Activated CD4-positive, alpha-beta T cell treated with anti-CD3 and anti-CD28 coated beads, Interleukin-10, Interleukin-2, amounts not matched to agents 100 ng/mL and 50 ng/mL, durations not matched to agents 16 hours and 8 hours (primary cell): Measurements from ENCODE around the gene COL9A3.

Source experiments
- DNase-seq: peaks from one replicate; pipeline ENCODE4 v3.0.0-alpha.2; 2020

COL9A3 gene

DNA sequence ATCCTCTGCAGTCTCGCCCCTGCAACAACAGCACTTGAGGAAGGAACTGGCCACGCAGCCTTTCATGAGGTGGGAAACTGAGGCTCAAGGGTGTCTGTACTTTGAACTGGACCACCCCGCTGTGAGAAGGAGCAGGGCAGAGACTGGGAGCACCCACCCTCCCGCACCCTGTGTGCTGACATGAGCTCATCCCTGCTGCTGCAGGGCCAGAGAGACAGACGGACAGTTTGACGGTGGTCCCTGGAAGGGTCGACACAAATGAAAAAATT is 37.5 kb upstream of the COL9A3 start:
- DNase-seq = no peak

DNA sequence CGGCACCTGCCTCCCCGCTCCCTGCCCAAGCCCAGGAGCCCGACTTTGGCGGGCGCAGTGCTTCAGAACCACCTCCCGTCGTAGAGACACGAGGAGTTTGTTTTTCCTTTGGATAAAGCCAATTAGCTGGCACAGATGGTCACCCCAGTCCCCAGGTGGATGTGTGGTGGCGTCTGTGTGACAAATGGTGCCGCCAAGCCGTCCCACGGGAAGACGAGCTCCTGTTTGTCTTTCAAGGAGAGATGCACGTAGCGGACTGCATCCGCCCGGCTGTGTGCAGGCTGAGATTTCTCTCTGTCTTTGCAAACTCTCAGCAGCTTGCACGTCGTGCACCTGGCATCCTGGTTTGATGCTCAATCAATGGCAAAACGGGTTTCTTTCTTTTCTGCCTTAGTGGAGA is 36.6 kb upstream of the COL9A3 start:
- no peak for DNase-seq

DNA sequence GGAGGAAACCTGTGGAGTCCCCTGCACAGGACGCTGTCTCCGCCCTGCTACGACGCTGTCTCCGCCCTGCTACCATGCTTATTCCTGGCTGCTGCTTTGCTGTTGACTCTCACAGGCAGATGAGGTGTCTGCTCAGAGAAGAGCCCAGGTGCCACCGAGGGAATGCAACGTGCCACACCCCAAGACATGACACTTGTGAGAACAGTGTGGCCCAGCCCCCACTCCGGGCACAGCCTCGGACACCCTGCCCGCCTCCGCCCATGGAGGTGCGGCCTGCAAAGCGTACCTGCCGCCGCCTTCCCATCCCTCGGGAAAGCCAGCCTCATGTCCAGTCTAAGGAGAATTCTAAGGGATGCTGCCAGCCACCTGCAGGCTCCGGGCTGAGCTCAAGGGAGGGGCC is 36.2 kb upstream of the COL9A3 start:
- DNase-seq = no peak

DNA sequence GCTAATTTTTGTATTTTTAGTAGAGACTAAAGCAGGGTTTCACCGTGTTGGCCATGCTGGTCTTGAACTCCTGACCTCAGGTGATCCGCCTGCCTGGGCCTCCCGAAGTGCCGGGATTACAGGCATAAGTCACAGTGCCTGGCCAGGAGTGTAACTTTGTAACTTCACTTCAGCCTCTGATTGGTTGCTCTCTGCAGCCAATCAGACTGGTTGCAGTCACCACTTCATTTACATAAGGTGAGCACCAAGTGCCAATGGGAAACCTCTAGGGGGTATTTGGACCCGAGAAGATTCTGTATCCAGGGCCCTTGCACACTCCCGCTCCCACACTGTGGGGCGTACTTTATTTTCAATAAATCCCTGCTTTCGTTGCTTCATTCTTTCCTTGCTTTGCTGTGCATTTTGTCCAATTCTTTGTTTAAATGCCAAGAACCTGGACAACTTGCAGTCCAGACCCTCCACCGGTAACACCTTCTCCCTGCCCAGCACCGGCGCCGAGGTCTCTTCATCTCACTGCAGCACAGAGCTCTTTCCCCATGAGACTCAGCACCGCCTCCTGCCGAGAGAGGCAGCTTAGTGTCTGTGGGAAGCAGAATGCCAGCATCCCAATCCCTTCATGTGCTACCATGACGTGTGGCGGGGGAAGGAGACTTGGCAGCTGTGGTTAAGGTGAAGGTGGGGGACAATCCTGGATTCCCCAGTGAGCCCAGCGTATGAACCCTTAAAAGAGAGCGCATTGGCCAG is 34.5 kb upstream of the COL9A3 start:
- no peak for DNase-seq

DNA sequence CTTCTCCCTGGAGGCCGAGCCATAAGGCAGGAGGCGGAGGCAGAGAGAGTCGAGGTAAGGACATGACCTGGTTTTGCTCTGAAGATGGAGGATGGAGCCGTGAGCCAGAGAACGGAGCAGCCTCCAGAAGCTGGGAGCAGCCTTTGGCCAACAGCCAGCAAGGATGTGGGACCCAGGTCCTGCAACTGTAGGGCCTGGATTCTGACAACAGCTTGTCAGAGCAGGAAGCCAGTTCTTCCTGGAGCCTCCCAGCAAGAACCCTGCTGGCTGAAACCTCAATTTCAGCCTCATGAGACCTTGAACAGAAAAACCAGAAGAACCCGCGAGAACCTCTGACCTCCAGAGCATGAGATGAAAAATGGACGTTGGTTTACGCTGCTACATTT is 34.0 kb upstream of the COL9A3 start:
- DNase-seq = no peak

DNA sequence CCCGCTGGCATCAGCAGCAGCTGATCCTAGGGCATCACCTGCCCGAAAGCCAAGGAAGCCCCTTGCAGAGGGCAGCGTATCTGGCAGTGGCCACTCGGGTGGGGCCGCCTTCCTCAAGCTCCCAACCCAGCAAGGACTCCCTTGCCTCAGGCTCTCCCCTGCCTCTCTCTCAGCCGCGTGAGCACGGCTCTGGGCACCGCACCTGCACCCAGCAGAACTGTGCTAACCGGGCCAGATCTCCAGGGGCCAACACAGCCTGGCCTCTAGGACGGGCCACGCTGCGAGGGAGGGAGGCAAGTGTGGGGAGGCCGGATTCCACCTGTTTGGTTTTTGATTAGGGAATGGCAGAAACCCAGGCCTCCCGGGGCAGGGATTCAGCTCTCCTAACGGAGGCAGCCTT is 32.4 kb upstream of the COL9A3 start:
- DNase-seq = no peak

DNA sequence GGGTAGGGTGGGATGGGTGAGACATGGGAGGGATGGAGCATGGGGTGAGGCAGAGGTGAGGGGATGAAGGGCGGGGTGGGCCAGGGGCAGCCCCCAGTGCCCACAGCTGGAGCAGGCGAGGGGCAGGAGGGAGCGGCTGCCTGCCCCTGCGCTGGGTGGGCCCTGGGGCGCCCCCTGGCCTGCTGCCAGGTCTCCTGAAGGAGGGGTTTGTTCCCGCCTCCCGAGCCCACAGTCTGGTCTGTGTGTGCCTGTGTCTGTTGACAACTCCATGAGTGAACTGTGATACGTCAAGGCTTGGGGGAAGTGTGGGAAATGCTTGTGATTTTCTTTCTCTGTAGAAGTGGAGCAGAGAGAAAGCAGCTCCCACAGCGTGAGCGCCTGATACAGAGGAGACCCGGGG is 31.5 kb upstream of the COL9A3 start:
- no peak for DNase-seq

DNA sequence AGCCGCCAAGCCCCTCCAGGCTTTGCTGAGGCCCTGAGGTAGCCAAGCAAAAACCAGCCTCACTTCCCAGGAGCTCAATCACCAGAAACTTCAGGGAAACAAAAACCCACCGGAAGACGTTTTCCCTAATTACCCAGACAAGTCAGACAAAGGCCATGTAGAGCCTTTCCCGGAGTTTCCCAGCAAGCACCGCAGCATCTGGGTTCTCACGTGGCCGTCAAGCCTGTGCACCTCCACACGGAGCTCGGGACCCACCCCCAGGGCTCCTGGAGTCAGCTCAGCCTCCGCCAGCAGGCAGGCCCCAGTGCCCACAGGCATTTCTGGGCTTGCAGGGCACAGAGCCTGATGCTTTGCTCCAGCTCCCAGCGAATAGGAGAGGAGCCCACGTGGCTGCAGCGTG is 30.7 kb upstream of the COL9A3 start:
- no peak for DNase-seq

DNA sequence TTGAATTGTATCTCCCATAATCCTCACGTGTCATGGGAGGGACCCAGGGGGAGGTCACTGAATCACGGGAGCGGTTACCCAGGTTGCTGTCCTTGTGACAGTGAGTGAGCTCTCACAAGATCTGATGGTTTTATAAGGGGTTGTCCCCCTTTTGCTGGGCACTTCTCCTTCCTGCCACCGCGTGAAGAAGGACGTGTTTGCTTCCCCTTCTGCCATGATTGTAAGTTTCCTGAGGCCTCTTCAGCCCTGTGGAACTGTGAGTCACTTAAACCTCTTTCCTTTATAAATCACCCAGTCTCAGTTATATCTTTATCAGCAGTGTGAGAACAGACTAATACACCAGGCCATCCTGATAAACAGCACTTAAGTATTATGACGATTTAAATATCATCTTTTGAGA is 29.5 kb upstream of the COL9A3 start:
- DNase-seq = no peak

DNA sequence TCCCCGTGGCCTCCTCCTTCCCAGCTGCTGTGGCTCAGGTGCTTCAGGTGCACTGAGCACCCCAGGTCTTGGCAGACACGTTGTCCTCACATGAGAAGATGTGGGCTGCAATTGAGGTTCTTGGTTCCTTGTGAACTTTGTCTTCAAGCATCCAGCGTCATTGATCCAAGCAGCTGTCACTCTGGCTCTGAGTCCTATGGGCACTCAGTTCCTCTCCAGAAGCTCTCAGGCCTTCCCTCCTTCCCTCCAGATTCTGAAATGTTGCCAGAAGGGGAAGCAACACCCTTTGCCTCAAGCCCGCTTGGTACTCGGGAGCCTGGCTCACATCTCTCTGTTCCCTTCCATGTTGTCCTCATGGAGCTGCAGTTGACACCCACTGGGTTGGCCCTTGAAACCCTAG is 29.0 kb upstream of the COL9A3 start:
- no peak for DNase-seq

DNA sequence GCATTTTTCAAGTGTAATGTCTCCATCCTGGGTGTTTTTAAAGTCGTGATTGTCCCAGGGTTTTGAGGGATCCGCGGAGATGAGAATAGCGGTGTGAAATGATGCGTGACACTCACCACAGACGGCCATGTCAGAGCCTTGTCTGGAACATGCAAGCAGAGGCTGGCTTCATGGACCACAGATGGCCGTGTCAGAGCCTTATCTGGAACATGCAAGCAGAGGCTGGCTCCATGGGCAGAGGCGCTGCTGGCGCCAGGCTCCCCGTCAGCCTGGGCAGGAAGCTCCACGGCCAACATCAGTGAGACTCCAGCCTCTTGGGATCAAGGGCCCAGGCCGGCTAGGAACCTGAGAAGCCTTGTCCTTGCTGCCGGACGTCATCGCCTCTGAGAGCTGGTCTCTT is 28.2 kb upstream of the COL9A3 start:
- no peak for DNase-seq

DNA sequence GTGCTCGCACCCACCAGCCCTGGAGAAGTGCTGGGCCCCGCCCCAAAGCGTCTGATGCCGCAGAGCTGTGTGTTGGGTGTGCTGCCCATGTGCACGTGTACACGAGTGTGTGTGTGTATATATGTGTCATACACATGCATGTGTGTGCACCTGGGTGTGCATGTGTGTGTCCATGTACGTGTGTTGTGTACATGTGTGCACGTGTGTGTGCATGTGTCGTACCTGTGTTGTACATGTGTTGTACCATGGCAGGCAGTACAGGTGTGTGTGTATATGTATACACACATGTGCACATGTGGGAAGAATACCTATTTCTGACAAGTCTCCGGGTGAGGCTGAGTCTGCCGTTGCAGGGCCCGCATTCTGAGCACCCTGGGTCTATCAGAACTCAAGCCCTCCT is 26.8 kb upstream of the COL9A3 start:
- DNase-seq = no peak

DNA sequence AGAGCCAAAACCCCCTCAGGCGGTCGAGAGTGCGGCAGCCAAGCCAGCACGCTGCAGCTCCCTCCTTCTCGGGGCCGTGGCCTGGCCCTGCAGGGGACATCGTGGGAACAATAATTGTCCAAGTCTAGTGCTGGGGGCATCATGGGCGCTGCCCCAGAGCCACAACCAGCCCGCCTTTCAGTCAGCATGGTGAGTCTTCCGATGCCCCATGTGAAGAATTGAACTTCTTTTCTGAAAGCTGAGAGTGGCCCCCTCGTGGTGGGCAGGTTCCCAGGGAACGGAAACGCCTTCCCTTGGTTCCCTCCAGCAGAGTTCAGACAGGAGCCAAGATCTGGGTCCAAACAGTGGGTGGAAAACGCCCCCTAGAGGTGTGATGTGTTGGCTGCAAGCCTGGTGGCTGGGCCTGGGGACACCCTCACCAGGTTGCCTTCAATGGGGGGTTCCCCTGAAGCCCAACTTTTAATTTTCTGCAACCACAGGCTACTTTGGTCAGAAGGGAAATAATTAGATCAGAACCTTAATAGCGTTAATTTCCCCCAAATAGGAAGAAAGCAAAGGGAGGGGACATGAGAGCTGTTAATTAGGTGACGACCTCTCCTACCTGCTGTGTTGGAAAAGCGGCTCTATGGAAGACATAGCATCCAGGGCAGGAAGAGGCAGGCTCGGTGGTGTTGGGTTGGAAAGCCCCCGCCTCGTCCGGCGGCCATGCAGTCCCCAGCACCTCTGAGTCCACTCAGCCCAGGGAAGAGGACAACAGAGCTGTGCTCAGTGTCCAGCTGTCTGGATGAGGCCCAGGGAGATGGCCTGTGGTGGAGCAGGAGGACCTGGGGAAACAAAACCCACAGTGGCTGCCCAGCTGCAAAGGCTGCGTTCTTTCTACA is 25.3 kb upstream of the COL9A3 start:
- peak; percentile 87 for DNase-seq

DNA sequence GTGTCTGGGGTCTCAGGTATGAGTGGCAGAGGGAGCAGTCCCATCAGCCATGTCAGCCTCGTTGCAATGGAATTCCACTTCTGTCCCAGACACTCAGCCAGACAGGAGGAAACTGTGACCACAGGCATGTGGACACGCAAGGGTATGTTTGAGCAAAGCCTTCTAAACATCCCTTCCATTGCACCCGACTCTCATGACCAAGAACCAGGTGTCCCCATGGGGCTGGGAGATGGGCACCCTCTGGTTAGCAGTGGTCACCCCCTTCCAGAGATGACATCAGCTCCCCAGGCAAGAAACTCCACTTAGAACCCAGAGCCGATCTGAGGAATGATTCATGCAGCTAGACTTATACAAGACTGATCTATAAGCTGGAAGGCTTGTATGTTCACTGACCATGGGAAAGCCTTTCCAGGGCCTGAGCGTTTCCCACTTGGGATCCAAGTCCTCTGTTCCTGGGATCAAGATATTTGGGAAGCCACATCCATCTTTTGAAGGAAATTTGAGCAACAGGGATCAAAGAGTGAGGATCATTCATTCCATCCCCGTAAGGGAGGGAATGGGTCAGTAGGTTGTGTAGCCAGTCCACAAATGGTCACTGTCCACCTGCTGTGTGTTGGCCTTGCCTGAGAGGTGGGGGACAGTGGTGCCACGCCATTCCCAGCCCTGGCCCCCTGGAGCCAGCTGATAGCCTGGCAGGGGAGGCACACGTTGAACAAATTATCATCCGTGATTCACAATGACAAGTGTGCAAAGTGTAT is 24.5 kb upstream of the COL9A3 start:
- no peak for DNase-seq

DNA sequence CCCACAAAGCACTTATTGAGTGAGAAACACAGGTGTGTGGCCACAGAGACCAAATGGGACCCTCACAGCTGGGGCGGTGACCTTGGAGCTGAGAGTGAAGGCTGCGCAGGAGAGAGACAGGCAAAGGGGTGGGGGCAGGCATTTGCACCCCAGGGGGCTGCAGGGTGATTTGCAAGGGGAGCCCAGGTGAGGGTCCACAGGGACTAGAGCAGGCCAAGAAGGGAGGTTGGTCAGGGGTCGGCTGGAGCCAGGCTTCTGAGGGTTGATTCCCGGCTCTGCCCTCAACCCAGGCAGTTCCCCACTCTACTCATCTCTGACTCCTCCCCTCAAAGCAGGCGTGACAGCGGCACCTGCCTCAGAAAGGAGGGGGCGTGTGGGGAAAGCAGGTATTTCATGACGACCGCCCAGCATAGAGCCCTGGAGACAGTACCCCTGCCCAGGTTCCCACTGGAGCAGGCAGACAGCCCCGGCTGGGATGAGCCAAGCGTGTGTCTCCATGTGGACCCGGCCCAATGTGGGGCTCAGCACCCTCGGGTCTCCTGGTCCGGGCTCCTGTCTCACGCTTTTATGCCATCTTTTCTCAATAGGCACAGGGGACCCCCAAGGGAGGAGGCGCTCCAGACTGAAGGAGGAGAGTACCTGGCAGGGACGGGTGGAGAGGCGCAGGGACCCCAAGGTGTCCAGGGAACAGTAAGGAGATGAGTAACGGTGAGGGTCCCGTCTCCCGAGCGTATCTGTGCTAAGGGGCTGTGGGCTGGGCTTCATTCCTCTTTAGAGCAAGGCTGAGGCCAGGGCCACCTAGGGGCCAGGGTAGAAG is 23.7 kb upstream of the COL9A3 start:
- DNase-seq = no peak

DNA sequence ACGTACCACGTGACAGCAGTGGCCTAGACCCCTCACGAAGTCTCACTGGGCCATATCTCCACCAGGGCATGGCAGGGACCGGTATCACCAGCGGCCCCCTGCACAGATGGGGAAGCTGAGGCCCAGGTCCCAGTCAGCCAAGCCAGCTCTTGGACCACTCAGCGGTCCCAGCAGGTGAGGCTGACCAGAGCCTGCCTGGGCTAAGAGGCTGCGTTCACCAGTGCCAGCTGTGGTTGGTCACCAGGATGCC is 23.2 kb upstream of the COL9A3 start:
- DNase-seq = no peak

DNA sequence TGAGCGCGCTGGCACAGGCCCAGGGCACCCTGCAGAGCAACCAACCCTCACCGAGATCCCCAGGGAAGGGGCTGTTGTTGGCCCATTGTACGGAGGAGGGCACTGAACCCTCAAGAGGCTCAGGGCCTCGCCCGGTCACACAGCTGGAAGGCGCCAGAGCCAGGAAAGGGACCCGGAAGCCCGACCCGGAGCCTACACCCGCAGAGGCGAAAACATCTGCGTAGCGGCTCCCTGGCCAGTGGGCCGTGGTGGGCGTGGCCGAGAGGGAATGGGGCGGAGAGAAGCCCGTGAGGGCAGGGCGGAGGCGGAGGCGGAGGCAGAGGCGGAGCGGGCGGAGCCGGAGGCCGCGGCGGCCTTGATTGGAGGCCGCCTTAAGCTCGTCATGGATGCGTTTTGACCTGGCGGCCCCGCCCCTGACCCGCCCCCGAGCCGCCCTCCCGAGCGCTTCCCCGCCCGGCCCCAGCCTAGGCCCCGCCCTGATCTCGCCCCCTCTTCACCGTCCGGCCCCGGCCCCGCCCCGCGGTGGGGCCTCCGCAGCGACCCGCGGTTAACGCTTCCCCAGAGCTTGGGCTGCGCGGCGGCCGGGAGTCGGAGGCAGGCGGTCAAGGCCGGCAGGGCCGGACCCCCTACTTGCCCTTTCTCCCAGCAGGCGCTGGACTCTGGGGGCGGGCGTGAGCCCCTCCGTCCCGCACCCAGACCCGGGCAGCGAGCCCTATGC is 22.7 kb upstream of the COL9A3 start:
- peak; percentile 99 for DNase-seq

DNA sequence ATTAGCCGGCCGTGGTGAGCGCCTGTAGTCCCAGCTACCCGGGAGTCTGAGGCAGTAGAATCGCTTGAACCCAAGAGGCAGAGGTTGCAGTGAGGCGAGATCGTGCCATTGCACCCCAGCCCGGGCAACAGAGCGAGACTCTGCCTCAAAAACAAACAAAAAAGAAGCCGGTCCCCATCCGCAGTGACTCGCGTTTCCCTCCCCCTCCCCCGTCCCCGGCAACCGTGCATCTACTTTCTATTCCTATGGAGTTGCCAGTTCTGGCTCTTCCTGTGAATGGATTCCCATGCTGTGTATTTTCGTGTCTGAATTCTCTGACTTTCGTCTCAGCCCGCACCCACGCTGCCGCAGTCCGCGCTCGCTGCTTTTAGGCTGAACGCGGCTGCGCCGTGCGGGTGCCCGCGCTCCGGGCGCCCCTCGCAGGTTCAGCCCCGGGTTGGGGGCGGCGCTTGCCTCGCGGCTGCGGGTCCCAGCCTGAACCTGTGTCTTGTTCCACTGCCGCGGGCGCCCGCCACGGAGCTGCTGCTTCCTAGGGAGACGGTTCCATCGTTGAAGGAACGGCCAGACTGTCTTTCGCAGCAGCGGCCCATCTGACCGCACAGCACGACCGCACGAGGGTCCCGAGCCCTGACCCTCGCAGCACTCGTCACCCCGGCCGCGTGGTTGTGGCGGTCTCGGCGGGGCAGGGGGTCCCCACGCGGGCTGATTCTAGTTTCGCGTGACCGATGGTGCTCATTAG is 21.7 kb upstream of the COL9A3 start:
- peak; percentile 76 for DNase-seq

DNA sequence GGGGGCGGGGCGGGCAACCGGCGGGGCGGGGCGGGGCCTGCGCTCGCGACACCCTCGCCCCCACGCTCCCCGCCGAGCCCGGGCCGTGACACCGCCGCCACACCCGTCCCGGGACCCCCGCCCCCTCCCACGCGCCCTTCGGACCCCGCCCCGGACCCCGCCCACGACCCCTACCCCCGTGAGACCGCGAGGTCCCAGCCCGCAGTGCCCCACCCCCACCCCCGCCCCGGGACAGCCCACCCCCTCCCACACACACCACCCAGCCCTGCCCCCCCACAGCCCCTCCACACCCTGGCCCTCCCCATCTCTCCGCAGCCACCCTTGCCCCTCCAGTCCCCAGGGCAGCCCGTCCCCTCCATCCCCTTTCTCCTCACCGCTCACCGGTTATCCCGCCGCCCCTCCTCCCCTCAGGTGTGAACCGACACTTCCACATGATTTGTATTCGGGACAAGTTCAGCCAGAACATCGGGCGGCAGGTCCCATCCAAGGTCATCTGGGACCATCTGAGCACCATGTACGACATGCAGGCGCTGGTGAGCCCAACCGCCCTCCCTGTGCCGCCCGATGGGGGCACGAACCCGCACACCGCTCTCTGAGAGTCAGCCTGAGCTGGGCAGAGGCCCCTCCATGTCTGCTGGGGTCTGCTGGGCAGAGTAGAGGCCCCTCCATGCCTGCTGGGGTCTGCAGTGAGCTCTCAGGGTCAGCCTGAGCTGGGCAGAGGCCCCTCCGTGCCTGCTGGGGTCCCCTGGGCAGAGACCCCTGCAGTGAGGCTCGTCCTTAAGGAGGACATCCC is 20.0 kb upstream of the COL9A3 start:
- DNase-seq = no peak

DNA sequence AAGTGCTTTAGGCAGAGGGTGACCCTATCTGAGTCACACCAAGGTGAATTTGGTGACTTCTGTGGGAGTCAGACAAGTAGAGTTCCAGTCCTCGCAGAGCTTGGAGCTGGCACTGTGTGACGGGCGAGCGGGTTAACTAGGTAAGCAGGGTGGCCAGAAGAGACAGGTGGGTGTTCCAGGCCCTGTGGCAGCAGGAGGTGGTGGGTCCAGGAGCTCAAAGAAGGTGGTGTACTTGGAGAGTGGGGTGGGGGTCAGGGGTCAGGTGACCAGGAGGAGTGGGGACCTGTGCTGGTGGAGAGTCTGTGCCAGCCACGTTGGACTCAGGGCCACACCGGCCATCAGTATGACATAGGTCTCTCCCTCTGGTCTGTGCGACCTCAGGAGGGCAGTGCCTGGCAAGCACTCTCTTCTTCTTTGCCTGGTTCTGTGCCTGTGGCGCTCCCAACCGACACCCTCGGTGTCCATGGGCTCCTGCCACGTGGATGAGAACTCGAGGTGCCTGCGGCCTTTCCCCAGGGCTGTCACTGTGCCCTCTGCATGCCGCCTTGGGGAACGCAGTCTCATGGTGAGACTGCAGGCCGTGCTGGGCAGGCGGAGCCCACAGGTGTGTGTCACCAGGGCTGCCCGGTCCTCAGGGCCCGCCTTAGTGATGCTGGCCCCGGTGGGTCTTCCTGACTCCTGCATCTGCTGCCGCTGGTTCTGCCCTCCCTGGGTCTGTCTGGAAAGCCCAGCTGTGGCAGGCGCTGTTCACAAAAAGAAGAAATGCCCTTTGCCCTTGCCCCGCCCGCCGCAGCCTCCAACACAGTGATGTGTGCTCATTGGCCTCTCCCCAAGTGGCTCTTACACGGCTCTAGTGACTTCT is 18.9 kb upstream of the COL9A3 start:
- no peak for DNase-seq
